ENCODE data around the gene CD177. TPM values are rescaled to one million over a fixed set of nuclear protein-coding genes. Genes with fewer than 3 reads are reported as not detected.
A peak's percentile ranks its signal among the peaks of the same experiment; 100 is the strongest.
"Not testable (repeated sequence)": the region's sequence is repeated elsewhere in the genome, so short reads cannot be mapped to it uniquely, and the experiment has no call there.

CD177 gene
- total RNA-seq, 1 experiment from 2014 or later = 2.0 TPM

DNA sequence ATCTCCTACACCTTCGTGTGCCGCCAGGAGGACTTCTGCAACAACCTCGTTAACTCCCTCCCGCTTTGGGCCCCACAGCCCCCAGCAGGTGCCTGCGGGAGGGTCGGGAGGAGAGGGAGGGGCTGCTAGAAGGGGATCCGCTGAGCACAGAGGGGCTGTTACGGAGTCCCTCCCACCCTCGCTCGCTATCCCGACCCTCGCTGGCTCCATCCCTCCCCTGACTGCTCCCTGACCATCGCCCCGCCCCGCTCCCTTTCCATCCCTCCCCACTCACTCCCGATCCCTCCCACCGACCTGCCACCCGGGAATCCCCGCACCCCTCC is 780 bp downstream of the CD177 start:
- H3K27ac Mint-ChIP-seq = no peak overlapping the region
- H3K4me3 Mint-ChIP-seq = peak overlapping the region; percentile 91
- DNase-seq (ENCODE audit: low spot score) (peak; percentile 68), ATAC-seq (peak; percentile 75)
- H3K4me1 Mint-ChIP-seq = peaks cover 11% of the 10 kb centered on the region
- ChIA-PET POLR2A (no interaction called here), CTCF (no interaction called here)
- TF ChIP-seq FOXP1 (CRISPR knock-in tag; IDR thresholded peaks at IDR 0.05; ENCODE audit: borderline replicate concordance) = no peak
- TF ChIP-seq SP1 (CRISPR knock-in tag; conservative IDR thresholded peaks at IDR 0.05) = no peak; the same call in 1 of the 2 replicates
- no peak for TF ChIP-seq ELF4 (CRISPR knock-in tag; IDR thresholded peaks at IDR 0.05; ENCODE audit: low read depth)
- TF ChIP-seq, protein P1, sequence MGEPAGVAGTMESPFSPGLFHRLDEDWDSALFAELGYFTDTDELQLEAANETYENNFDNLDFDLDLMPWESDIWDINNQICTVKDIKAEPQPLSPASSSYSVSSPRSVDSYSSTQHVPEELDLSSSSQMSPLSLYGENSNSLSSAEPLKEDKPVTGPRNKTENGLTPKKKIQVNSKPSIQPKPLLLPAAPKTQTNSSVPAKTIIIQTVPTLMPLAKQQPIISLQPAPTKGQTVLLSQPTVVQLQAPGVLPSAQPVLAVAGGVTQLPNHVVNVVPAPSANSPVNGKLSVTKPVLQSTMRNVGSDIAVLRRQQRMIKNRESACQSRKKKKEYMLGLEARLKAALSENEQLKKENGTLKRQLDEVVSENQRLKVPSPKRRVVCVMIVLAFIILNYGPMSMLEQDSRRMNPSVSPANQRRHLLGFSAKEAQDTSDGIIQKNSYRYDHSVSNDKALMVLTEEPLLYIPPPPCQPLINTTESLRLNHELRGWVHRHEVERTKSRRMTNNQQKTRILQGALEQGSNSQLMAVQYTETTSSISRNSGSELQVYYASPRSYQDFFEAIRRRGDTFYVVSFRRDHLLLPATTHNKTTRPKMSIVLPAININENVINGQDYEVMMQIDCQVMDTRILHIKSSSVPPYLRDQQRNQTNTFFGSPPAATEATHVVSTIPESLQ (CRISPR knock-in tag; IDR thresholded peaks at IDR 0.05) = no peak
- TF ChIP-seq ZNF425 (CRISPR knock-in tag; conservative IDR thresholded peaks at IDR 0.05) = no peak
- no peak for TF ChIP-seq ZNF232 (CRISPR knock-in tag; IDR thresholded peaks at IDR 0.05)
- TF ChIP-seq NFATC4 (CRISPR knock-in tag; IDR thresholded peaks at IDR 0.05) = no peak
- TF ChIP-seq AFF4 (CRISPR knock-in tag; IDR thresholded peaks at IDR 0.05; ENCODE audit: borderline replicate concordance) = no peak
- TF ChIP-seq, protein P2, sequence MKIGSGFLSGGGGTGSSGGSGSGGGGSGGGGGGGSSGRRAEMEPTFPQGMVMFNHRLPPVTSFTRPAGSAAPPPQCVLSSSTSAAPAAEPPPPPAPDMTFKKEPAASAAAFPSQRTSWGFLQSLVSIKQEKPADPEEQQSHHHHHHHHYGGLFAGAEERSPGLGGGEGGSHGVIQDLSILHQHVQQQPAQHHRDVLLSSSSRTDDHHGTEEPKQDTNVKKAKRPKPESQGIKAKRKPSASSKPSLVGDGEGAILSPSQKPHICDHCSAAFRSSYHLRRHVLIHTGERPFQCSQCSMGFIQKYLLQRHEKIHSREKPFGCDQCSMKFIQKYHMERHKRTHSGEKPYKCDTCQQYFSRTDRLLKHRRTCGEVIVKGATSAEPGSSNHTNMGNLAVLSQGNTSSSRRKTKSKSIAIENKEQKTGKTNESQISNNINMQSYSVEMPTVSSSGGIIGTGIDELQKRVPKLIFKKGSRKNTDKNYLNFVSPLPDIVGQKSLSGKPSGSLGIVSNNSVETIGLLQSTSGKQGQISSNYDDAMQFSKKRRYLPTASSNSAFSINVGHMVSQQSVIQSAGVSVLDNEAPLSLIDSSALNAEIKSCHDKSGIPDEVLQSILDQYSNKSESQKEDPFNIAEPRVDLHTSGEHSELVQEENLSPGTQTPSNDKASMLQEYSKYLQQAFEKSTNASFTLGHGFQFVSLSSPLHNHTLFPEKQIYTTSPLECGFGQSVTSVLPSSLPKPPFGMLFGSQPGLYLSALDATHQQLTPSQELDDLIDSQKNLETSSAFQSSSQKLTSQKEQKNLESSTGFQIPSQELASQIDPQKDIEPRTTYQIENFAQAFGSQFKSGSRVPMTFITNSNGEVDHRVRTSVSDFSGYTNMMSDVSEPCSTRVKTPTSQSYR (CRISPR knock-in tag; IDR thresholded peaks at IDR 0.05) = no peak
- no peak for TF ChIP-seq RELA (CRISPR knock-in tag; IDR thresholded peaks at IDR 0.05; ENCODE audit: borderline replicate concordance)
- TF ChIP-seq ZNF423 (CRISPR knock-in tag; IDR thresholded peaks at IDR 0.05) = no peak
- no peak for TF ChIP-seq GRHL2 (CRISPR knock-in tag; IDR thresholded peaks at IDR 0.05; ENCODE audit: insufficient replicate concordance, severe bottlenecking)
- TF ChIP-seq NR1H2 (CRISPR knock-in tag; IDR thresholded peaks at IDR 0.05) = no peak
- no peak for TF ChIP-seq NR2C2 (CRISPR knock-in tag; IDR thresholded peaks at IDR 0.05)
- no peak for TF ChIP-seq ARID4B (CRISPR knock-in tag; IDR thresholded peaks at IDR 0.05; ENCODE audit: borderline replicate concordance)
- TF ChIP-seq HMGA2 (CRISPR knock-in tag; IDR thresholded peaks at IDR 0.05) = no peak
- no peak for TF ChIP-seq ZNF263 (CRISPR knock-in tag; IDR thresholded peaks at IDR 0.05; ENCODE audit: low read depth)
- H3K36me3 Mint-ChIP-seq = no peaks in the 10 kb centered on the region
- H3K9me3 Mint-ChIP-seq = no peaks in the 10 kb centered on the region
- peaks cover 18% of the 10 kb centered on the region for H3K27me3 Mint-ChIP-seq (ENCODE audit: low read depth)

GRCh38 chr19:43356749-43357148 is 3.3 kb downstream of the CD177 start:
- H3K27me3 Mint-ChIP-seq (ENCODE audit: low read depth) = peaks cover 18% of the 10 kb centered on the region
- H3K27ac Mint-ChIP-seq; H3K9me3 Mint-ChIP-seq; H3K4me3 Mint-ChIP-seq; DNase-seq (ENCODE audit: low spot score); H3K36me3 Mint-ChIP-seq; CTCF ChIA-PET; POLR2A ChIA-PET: not testable (repeated sequence)
- ATAC-seq = peak; percentile 50
- H3K4me1 Mint-ChIP-seq = peaks cover 20% of the 10 kb centered on the region
